HepG2 (cell line): ENCODE results near the gene HDLBP. TPM values are rescaled to one million over a fixed set of nuclear protein-coding genes. Genes with fewer than 3 reads are reported as not detected.

ENCODE experiments used
- ATAC-seq: fragments of 200-7000 bp; cut with Tn5 transposase; 3 replicates; pipeline ENCODE4 v1.9.1; 2020; ENCODE audit warnings: mild to moderate bottlenecking, moderate library complexity
- BruUV-seq: library from RNA; stranded (reverse); fragments of 400-500 nt; replicated peaks from 2 replicates; lab custom pipeline; 2021; lab: Mats Ljungman, UMichigan
- CTCF ChIA-PET: fragments of 300-600 bp; formaldehyde crosslinking; extraction: SDS; loops from one replicate; lab custom pipeline; 2021; ENCODE audit warnings: low total read pairs, inconsistent platforms, low intra/inter-chr PET ratio; lab: Yijun Ruan, JAX
- POLR2A ChIA-PET: fragments of 350-600 bp; sonication (Branson Sonifier 250); formaldehyde crosslinking; loops from one replicate; lab custom pipeline; 2020; ENCODE audit warnings: antibody characterized with exemption, inconsistent platforms; lab: Yijun Ruan, JAX
- DNase-seq: peaks from one replicate; pipeline ENCODE4 v3.0.0-alpha.2; 2015; ENCODE audit warnings: low spot score
- FAIRE-seq: peaks from 3 replicates; lab custom pipeline; 2011; peaks lifted over from hg19 to GRCh38; lab: Jason Lieb, UNC
- H2AFZ ChIP-seq: one replicate; pipeline ENCODE4 v1.6.1; 2011; ENCODE audit warnings: low read length, inconsistent platforms
- H3K27ac ChIP-seq: fragments of 300-600 bp; 3 replicates; pipeline ENCODE4 v1.8.0; 2011; ENCODE audit warnings: mixed run types, mild to moderate bottlenecking, mixed read lengths, low read length, inconsistent platforms; ENCODE audit not compliant: insufficient read depth; ENCODE audit errors: extremely low read length
- H3K27me3 ChIP-seq, 2 experiments: fragments of 200-600 bp in 1 of 2; 2 replicates in 1 of 2; 3 replicates in 1 of 2; pipeline versions ENCODE4 v1.6.0 to v1.8.0; 2011; ENCODE audit warnings: low read length in 2 of 2, mild to moderate bottlenecking in 2 of 2, moderate library complexity in 2 of 2, inconsistent platforms in 1 of 2; ENCODE audit not compliant: insufficient read depth in 2 of 2, control insufficient read depth in 1 of 2
- H3K36me3 ChIP-seq, 2 experiments: fragments of 200-600 bp in 1 of 2; replicated peaks in 1 of 2; 2 replicates in 1 of 2; 3 replicates in 1 of 2; pipeline versions ENCODE4 v1.5.1 to v1.8.0; 2011; ENCODE audit warnings: low read length in 2 of 2, inconsistent platforms in 1 of 2; ENCODE audit not compliant: insufficient read depth in 2 of 2, control insufficient read depth in 1 of 2
- H3K4me1 ChIP-seq: 2 replicates; pipeline ENCODE4 v1.5.1; 2012; ENCODE audit warnings: low read length, inconsistent platforms; ENCODE audit not compliant: insufficient read depth
- H3K4me2 ChIP-seq: 2 replicates; pipeline ENCODE4 v1.6.0; 2011; ENCODE audit warnings: low read depth, low read length, inconsistent platforms
- H3K4me3 ChIP-seq, 3 experiments: fragments of 200-600 bp in 1 of 3; sonication (generic), shearing (Covaris generic) in 1 of 3; replicated peaks in 1 of 3; 2 replicates each; pipeline ENCODE4 v1.5.1; 2011 to 2016; ENCODE audit warnings: low read length in 3 of 3, inconsistent platforms in 2 of 3, low read depth in 2 of 3, mild to moderate bottlenecking in 2 of 3, control low read depth in 1 of 3, mixed read lengths in 1 of 3; ENCODE audit not compliant: insufficient read depth in 1 of 3
- H3K79me2 ChIP-seq: one replicate; pipeline ENCODE4 v1.6.1; 2011; ENCODE audit warnings: low read length, inconsistent platforms; ENCODE audit not compliant: insufficient read depth
- H3K9ac ChIP-seq: 2 replicates; pipeline ENCODE4 v1.6.0; 2011; ENCODE audit warnings: mild to moderate bottlenecking, low read depth, low read length, inconsistent platforms; ENCODE audit not compliant: insufficient read depth
- H3K9me3 ChIP-seq: 2 replicates; pipeline ENCODE4 v1.5.1; 2012; ENCODE audit warnings: mild to moderate bottlenecking, low read length
- H4K20me1 ChIP-seq: 2 replicates; pipeline ENCODE4 v1.6.0; 2011; ENCODE audit warnings: inconsistent platforms, mild to moderate bottlenecking, low read length, moderate library complexity; ENCODE audit not compliant: insufficient read depth
- AKAP8 ChIP-seq: sonication (generic); formaldehyde crosslinking; IDR thresholded peaks from 2 replicates; pipeline ENCODE4 v1.5.1; 2020; ENCODE audit warnings: mild to moderate bottlenecking, missing genetic modification reagents
- DR1 ChIP-seq: sonication (generic); formaldehyde crosslinking; IDR thresholded peaks from 2 replicates; pipeline ENCODE4 v1.8.0; 2021; ENCODE audit warnings: mild to moderate bottlenecking, missing genetic modification reagents, inconsistent platforms
- ELF4 ChIP-seq: sonication (generic); formaldehyde crosslinking; IDR thresholded peaks from 2 replicates; pipeline ENCODE4 v1.5.0; 2020; ENCODE audit warnings: missing genetic modification reagents, mild to moderate bottlenecking, moderate library complexity, borderline replicate concordance
- FOXC1 ChIP-seq: sonication (generic); formaldehyde crosslinking; IDR thresholded peaks from 2 replicates; pipeline ENCODE4 v1.8.0; 2022; ENCODE audit warnings: mild to moderate bottlenecking, missing genetic modification reagents, borderline replicate concordance
- IKZF1 ChIP-seq: fragments of 450-650 bp; IDR thresholded peaks from 2 replicates; pipeline ENCODE4 v1.7.1; 2016
- KDM2A ChIP-seq: sonication (generic); formaldehyde crosslinking; IDR thresholded peaks from 2 replicates; pipeline ENCODE4 v1.4.0; 2020; ENCODE audit warnings: low read depth, missing genetic modification reagents, borderline replicate concordance
- LCORL ChIP-seq, 2 experiments: fragments of 450-650 bp in 1 of 2; sonication (generic) in 1 of 2; formaldehyde crosslinking in 1 of 2; IDR thresholded peaks; 2 replicates each; pipeline versions ENCODE4 v1.5.0 to v1.6.1; 2017 to 2020; ENCODE audit warnings: antibody characterized with exemption in 1 of 2, missing genetic modification reagents in 1 of 2
- PAF1 ChIP-seq: IDR thresholded peaks from 2 replicates; pipeline ENCODE4 v1.6.1; 2016; ENCODE audit warnings: missing genetic modification reagents, missing compliant biosample characterization
- RBM22 ChIP-seq: fragments of 200-400 bp; formaldehyde crosslinking; optimal IDR thresholded peaks from 2 replicates; pipeline ENCODE3; 2017; ENCODE audit warnings: mild to moderate bottlenecking, low read length, moderate library complexity
- RFX3 ChIP-seq: IDR thresholded peaks from 2 replicates; pipeline ENCODE4 v1.6.1; 2016; ENCODE audit warnings: missing biosample characterization, missing genetic modification reagents
- SAP130 ChIP-seq: IDR thresholded peaks from 2 replicates; pipeline ENCODE4 v1.6.1; 2016; ENCODE audit warnings: low read depth
- SRY ChIP-seq: sonication (generic); formaldehyde crosslinking; IDR thresholded peaks from 2 replicates; pipeline ENCODE4 v1.8.0; 2022; ENCODE audit warnings: mild to moderate bottlenecking, missing genetic modification reagents
- ZBTB38 ChIP-seq: sonication (generic); formaldehyde crosslinking; IDR thresholded peaks from 2 replicates; pipeline ENCODE4 v1.5.1; 2020; ENCODE audit warnings: mild to moderate bottlenecking, missing genetic modification reagents
- ZC3H4 ChIP-seq: sonication (generic); formaldehyde crosslinking; IDR thresholded peaks from 2 replicates; pipeline ENCODE4 v1.4.0; 2020; ENCODE audit warnings: missing genetic modification reagents, borderline replicate concordance
- ZNF282 ChIP-seq: fragments of 450-650 bp; IDR thresholded peaks from 2 replicates; pipeline ENCODE4 v1.6.1; 2018; ENCODE audit not compliant: partially characterized antibody
- ZNF839 ChIP-seq: sonication (generic); formaldehyde crosslinking; IDR thresholded peaks from 2 replicates; pipeline ENCODE4 v1.4.0; 2020; ENCODE audit warnings: missing genetic modification reagents, mild to moderate bottlenecking, borderline replicate concordance
- WGBS: methylation state at CpG from one replicate; pipeline ENCODE4 v1.1.6; 2017; ENCODE audit warnings: low lambda C conversion rate; 5-methylcytosine and 5-hydroxymethylcytosine counted together
- in situ Hi-C: cut with HindIII; loops from 2 replicates; pipeline ENCODE4 v1.10.0; 2017; ENCODE audit warnings: low pct_unique_long_range_greater_than_20kb; ENCODE audit not compliant: extremely low pct_ligation_motif_present
- intact Hi-C: fragments of 100-400 bp; cut with micrococcal nuclease; formaldehyde crosslinking; loops from one replicate; pipeline ENCODE4 v1.10.0; 2022; ENCODE audit not compliant: unreplicated experiment
- polyA plus RNA-seq, 8 experiments: library from polyadenylated mRNA; depleted of rRNA in 3 of 8; stranded (reverse) in 7 of 8; unstranded in 1 of 8; fragments of >200 nt; fragmentation: Illumina TruSeq in 4 of 8; extraction: Trizol in 4 of 8; gene quantifications; 2 replicates each; pipeline versions ENCODE4 v1.2.1 to v1.2.3, GENCODE V29; 2011 to 2016; ENCODE audit warnings: low read depth in 4 of 8, missing spikeins in 1 of 8, mixed read lengths in 1 of 8; ENCODE audit not compliant: insufficient read depth in 1 of 8
- total RNA-seq, 5 experiments: library from RNA; depleted of rRNA; stranded (reverse); fragments of >200 nt; fragmentation: Illumina TruSeq; extraction: Trizol; gene quantifications; 2 replicates each; pipeline ENCODE4 v1.2.3, GENCODE V29; 2016; ENCODE audit warnings: low read depth in 1 of 5
- TF ChIP-seq, protein P1 (sequence below): sonication (generic); formaldehyde crosslinking; IDR thresholded peaks from 2 replicates; pipeline ENCODE4 v1.4.0; 2020; ENCODE audit warnings: missing genetic modification reagents, borderline replicate concordance
- TF ChIP-seq, protein P2 (sequence below): sonication (generic); formaldehyde crosslinking; conservative IDR thresholded peaks from 2 replicates; pipeline ENCODE4 v1.8.1; 2023; ENCODE audit warnings: missing genetic modification reagents

HDLBP gene
- total and polyA plus RNA-seq, 2 of the 13 experiments (the other 11 are each of a cell fraction or from before 2014, with no cell fraction given), result 464 to 707 TPM

DNA sequence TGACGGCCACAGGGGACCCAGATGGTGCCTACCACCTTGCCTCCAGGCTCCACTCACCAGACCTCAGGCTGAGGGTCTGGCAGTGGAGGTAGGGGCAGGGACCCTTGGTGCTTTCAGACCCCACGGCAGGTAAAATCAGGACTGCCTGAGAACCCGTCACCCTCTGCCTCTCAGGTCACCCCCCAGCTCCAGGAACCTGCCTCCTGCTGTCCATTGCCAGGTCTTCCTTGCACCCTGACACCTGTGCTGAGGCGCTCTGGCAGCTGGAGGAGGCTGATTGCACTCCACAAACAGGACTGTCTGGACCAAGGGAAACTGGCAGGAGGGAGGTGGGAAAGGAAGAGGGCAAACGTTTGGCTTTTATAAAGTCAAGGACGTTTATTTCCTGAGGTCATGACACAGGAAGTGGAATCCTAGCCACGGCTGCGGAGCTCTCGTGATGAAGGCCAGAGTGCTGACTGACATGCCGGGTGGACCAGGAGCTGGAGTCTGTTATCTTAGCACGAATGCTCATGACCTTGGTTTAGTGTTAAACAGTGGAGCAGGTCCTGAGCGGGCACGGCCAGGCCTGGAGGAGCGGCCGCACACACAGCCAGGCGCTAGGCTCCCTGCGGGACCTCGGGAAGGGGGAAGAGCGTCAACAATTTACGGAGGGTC, 86.5 kb downstream of the HDLBP start (continued):
- TF ChIP-seq, protein P1, sequence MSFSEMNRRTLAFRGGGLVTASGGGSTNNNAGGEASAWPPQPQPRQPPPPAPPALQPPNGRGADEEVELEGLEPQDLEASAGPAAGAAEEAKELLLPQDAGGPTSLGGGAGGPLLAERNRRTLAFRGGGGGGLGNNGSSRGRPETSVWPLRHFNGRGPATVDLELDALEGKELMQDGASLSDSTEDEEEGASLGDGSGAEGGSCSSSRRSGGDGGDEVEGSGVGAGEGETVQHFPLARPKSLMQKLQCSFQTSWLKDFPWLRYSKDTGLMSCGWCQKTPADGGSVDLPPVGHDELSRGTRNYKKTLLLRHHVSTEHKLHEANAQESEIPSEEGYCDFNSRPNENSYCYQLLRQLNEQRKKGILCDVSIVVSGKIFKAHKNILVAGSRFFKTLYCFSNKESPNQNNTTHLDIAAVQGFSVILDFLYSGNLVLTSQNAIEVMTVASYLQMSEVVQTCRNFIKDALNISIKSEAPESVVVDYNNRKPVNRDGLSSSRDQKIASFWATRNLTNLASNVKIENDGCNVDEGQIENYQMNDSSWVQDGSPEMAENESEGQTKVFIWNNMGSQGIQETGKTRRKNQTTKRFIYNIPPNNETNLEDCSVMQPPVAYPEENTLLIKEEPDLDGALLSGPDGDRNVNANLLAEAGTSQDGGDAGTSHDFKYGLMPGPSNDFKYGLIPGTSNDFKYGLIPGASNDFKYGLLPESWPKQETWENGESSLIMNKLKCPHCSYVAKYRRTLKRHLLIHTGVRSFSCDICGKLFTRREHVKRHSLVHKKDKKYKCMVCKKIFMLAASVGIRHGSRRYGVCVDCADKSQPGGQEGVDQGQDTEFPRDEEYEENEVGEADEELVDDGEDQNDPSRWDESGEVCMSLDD (CRISPR knock-in tag), result no peak
- TF ChIP-seq SAP130 (CRISPR knock-in tag), result no peak
- no peak for TF ChIP-seq KDM2A (CRISPR knock-in tag)

DNA sequence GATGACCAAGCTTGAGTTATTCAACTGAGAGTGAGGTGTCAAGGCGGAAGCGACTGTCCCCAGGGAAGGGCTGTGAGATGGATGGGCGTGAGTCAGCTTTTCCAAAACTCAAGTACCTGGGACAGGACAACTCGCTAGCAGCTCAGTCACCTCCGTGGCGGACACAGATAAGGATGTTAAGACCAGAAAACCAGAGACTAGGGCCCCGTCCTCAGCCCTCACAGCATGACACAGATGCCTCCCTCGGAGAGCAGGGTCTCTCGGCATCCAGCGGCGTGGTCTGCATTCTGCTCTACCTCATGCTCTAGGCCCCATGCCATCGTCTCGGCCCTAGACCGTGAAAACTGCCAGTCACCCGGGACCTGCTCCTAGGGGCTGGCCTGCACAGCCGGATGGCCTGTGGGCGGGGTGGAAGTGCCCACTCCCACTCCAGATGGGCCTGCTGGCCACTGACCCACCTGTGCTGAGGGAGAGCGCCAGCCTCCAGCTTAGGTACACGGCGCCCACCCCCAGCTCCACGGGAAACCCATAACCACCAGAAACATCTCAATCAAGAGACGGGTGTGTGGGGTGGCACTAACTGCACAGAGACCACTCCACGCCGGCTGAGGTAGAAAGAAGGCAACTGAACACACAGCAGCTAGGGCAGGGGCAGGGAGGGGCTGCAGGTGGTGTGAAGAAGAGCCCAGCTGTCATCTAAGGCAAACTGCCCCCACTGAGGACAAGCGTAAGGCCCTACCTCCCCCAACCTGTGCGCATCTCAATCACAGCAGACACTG, 87.2 kb downstream of the HDLBP start:
- intact Hi-C loops, result loop anchor here (10.0 kb wide), 1 partner anchor 373 kb away; no protein-coding TSS in a partner anchor
- H3K36me3 ChIP-seq, result peaks cover 38 to 71% of the 10 kb centered on the region in 2 experiments
- peaks cover 7% of the 10 kb centered on the region for H3K79me2 ChIP-seq
- H3K27ac ChIP-seq, result no peak overlapping the region
- no TSS peak for BruUV-seq
- no peak overlapping the region for H3K9ac ChIP-seq
- ChIA-PET CTCF (no interaction called here), POLR2A (no interaction called here)
- H3K9me3 ChIP-seq, result no peaks in the 10 kb centered on the region
- no peak for ATAC-seq
- no peak overlapping the region for H2AFZ ChIP-seq
- H3K4me1 ChIP-seq, result peaks cover 38% of the 10 kb centered on the region
- WGBS, result 96% methylated on average over 24 of the region's 26 CpGs
- no peak for FAIRE-seq
- no peak for DNase-seq
- no peak overlapping the region for H3K4me2 ChIP-seq
- in situ Hi-C loops, result no loop called here
- H3K27me3 ChIP-seq, result no peaks in the 10 kb centered on the region
- peaks cover 41% of the 10 kb centered on the region; the same call in 1 of the 2 replicates for H4K20me1 ChIP-seq
- H3K4me3 ChIP-seq, result no peak overlapping the region
- TF ChIP-seq RFX3 (CRISPR knock-in tag) (no peak), ZNF839 (CRISPR knock-in tag) (0 out of 2 replicates have a peak, but pooled peaks have one; percentile 22), PAF1 (CRISPR knock-in tag) (no peak), DR1 (CRISPR knock-in tag) (0 out of 2 replicates have a peak, but pooled peaks have one; percentile 15), SRY (CRISPR knock-in tag) (peak; percentile 23; the same call in 1 of the 2 replicates), AKAP8 (CRISPR knock-in tag) (peak; percentile 57), ZBTB38 (peak; percentile 14; the same call in 1 of the 2 replicates), ZC3H4 (CRISPR knock-in tag) (0 out of 2 replicates have a peak, but pooled peaks have one; percentile 6), LCORL (IDR thresholded peaks at IDR 0.05) (no peak), LCORL (CRISPR knock-in tag; IDR thresholded peaks at IDR 0.05) (peak; percentile 19; the same call in 1 of the 2 replicates), ZNF282 (no peak), FOXC1 (CRISPR knock-in tag) (peak; percentile 38; the same call in 1 of the 2 replicates), IKZF1 (no peak), RBM22 (peak; percentile 82), ELF4 (no peak)
- TF ChIP-seq, protein P2, sequence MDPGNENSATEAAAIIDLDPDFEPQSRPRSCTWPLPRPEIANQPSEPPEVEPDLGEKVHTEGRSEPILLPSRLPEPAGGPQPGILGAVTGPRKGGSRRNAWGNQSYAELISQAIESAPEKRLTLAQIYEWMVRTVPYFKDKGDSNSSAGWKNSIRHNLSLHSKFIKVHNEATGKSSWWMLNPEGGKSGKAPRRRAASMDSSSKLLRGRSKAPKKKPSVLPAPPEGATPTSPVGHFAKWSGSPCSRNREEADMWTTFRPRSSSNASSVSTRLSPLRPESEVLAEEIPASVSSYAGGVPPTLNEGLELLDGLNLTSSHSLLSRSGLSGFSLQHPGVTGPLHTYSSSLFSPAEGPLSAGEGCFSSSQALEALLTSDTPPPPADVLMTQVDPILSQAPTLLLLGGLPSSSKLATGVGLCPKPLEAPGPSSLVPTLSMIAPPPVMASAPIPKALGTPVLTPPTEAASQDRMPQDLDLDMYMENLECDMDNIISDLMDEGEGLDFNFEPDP (CRISPR knock-in tag), result 0 out of 2 replicates have a peak, but pooled peaks have one; percentile 67
